ENCODE measurements around the gene CASK.
A peak's percentile ranks its signal among the peaks of the same experiment; 100 is the strongest.
"Not testable (repeated sequence)": the region's sequence is repeated elsewhere in the genome, so short reads cannot be mapped to it uniquely, and the experiment has no call there.

Gene CASK

DNA sequence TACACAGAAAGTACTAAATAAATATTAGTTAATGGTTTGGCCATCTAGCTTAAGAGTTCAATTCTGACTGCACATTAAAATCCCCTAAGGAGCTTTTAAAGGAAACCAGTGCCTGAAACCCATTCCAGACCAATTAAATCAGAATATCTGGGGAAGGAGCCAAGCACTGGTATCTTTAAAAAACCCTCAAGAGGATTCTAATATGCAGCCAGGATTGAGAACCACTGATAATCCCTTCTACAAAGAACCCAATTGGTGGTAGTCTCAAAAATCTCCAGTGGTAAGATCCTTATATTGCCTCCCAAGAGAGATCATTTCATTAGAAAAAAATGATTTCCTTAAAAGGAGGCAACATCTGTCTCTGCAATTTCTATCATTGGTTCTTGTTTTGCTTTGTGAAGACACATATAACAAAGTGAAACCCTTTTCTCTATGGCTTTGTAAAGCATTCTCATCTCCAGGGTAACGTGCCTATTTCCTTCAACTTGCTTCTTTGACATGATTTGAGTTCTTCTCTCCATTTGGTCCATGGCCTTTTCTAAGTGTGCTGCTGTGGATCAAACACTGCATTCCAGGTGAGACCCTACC, 231.1 kb downstream of the CASK start:
- peak; percentile 62 for FAIRE-seq
- no peak for DNase-seq (ENCODE audit: insufficient read length, low spot score)
- TF ChIP-seq POLR2AphosphoS5 (IDR thresholded peaks at IDR 0.05; ENCODE audit: low read depth, low read length) (no peak), PAX5 (IDR thresholded peaks at IDR 0.05; ENCODE audit: insufficient read depth, low read length, severe bottlenecking) (no peak), SPI1 (IDR thresholded peaks at IDR 0.05; ENCODE audit: low read depth, low read length) (no peak), POU2F2 (IDR thresholded peaks at IDR 0.05; ENCODE audit: low read depth, low read length) (no peak), TAF1 (IDR thresholded peaks at IDR 0.05; ENCODE audit: low read depth, low read length) (no peak), POLR2A (IDR thresholded peaks at IDR 0.05; ENCODE audit: low read depth, low read length) (no peak)

DNA sequence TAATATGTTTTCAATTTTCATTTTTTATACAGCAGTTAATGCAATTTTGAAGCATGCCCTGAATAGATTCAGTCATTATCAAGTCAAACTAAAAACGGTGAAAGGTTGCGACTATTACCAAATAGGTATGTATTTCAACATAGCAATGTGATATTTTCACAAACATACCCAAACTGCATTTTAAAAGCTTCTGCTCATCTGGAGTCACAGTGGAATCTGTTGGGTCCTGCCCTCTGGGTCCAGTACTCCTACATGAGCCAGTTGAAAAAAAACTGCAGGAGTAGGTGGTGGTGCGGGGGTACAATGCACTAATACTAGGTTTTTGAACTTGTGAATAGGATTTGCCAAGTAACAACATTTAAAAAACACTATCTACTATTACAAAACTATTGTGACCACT, 233.6 kb downstream of the CASK start:
- FAIRE-seq (no peak), DNase-seq (ENCODE audit: insufficient read length, low spot score) (no peak)
- no peak for TF ChIP-seq POLR2A (IDR thresholded peaks at IDR 0.05; ENCODE audit: low read depth, low read length)
- no peak for TF ChIP-seq POU2F2 (IDR thresholded peaks at IDR 0.05; ENCODE audit: low read depth, low read length)
- no peak for TF ChIP-seq PAX5 (IDR thresholded peaks at IDR 0.05; ENCODE audit: insufficient read depth, low read length, severe bottlenecking)
- TF ChIP-seq TAF1 (IDR thresholded peaks at IDR 0.05; ENCODE audit: low read depth, low read length), result no peak
- no peak for TF ChIP-seq POLR2AphosphoS5 (IDR thresholded peaks at IDR 0.05; ENCODE audit: low read depth, low read length)
- TF ChIP-seq SPI1 (IDR thresholded peaks at IDR 0.05; ENCODE audit: low read depth, low read length), result no peak

DNA sequence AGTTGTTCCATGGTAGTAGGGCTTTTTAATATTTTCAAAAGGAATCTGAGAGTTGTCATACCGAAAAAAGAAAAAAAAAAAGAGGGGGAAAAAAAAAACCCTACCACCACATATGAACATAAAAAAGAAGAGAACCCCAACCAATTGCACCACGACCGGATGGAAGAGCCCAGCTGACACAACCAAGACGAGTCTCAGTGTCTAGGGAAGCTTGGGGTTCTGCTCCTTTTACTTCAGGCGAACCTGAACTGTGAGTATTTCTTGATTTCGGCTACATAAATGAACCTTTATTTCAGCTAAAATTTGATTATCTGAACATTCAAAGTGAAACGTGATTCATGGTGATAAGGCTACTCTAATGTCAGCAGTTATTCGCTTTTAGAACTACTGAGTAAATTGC, 234.5 kb downstream of the CASK start, which contains the start of gene GPR34:
GPR34 (plus strand) TSS at position 139 of the 400 bp plus-strand sequence. CDS start 6,661 bp downstream, outside the sequence.
- TF ChIP-seq TAF1 (IDR thresholded peaks at IDR 0.05; ENCODE audit: low read depth, low read length) (no peak), PAX5 (IDR thresholded peaks at IDR 0.05; ENCODE audit: insufficient read depth, low read length, severe bottlenecking) (no peak), POLR2A (IDR thresholded peaks at IDR 0.05; ENCODE audit: low read depth, low read length) (no peak), POU2F2 (IDR thresholded peaks at IDR 0.05; ENCODE audit: low read depth, low read length) (no peak), POLR2AphosphoS5 (IDR thresholded peaks at IDR 0.05; ENCODE audit: low read depth, low read length) (no peak), SPI1 (IDR thresholded peaks at IDR 0.05; ENCODE audit: low read depth, low read length) (no peak)
- FAIRE-seq (peak; percentile 86), DNase-seq (ENCODE audit: insufficient read length, low spot score) (no peak)

DNA sequence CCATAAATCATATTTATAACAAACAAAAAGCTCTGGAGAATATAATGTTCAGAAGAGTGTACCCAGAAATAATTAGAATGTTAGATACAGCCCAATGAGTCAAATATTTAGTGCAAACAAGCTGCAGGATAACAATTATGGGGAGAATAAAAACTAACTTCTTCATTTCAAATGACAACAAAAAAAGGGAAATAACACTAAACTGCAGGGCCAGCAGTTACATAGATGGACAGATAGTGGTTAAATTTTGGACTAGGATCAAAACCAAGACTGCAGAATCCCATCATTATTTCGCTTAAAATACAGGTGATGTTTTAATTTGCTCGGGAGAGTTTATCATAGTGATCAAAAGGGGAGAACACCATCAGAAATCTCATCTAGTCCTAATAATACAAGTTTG, 235.2 kb downstream of the CASK start:
- TF ChIP-seq POLR2A (IDR thresholded peaks at IDR 0.05; ENCODE audit: low read depth, low read length), result no peak
- TF ChIP-seq PAX5 (IDR thresholded peaks at IDR 0.05; ENCODE audit: insufficient read depth, low read length, severe bottlenecking), result no peak
- no peak for TF ChIP-seq POLR2AphosphoS5 (IDR thresholded peaks at IDR 0.05; ENCODE audit: low read depth, low read length)
- no peak for TF ChIP-seq POU2F2 (IDR thresholded peaks at IDR 0.05; ENCODE audit: low read depth, low read length)
- TF ChIP-seq SPI1 (IDR thresholded peaks at IDR 0.05; ENCODE audit: low read depth, low read length), result no peak
- TF ChIP-seq TAF1 (IDR thresholded peaks at IDR 0.05; ENCODE audit: low read depth, low read length), result no peak
- no peak for DNase-seq (ENCODE audit: insufficient read length, low spot score)
- no peak for FAIRE-seq

DNA sequence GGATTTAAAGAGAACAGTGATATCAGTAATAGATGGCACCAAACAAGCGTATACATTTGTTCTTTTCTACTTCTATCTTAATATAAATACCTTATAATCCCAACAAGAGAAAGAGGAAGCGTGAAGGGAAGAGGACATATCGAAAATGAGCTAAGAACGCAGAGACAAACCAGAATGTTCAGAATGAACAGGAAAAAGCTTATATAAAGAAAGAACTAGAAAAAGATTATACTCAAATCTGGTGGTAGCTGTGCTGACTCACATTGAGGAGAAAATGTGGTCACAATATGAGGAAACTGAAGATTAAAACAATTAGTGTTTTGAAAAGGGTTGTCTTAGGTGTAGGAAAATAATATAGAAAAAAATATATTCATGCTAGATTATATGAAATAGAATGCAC, 236.6 kb downstream of the CASK start:
- DNase-seq (ENCODE audit: insufficient read length, low spot score) (no peak), FAIRE-seq (no peak)

DNA sequence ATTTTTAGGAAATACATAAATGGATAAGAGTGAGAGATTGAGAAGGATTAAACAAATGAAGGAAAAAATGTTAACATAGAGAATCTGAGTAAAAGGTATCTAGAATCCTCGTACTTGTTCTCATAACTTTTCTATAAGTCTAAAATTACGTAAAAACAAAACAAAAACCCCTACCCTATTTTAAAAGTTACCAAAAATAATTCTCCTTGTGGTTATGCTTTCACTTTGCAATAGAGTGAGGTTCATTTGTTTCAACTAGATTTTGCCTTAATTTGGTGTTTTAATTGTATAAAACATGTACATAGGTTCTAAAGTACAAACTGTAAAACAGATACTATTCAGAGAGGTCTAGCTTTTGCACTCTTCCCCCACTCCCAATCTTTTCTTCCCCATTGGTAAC, 238.4 kb downstream of the CASK start:
- FAIRE-seq (no peak), DNase-seq (ENCODE audit: insufficient read length, low spot score) (no peak)
- no peak for TF ChIP-seq TAF1 (IDR thresholded peaks at IDR 0.05; ENCODE audit: low read depth, low read length)
- no peak for TF ChIP-seq POU2F2 (IDR thresholded peaks at IDR 0.05; ENCODE audit: low read depth, low read length)
- no peak for TF ChIP-seq PAX5 (IDR thresholded peaks at IDR 0.05; ENCODE audit: insufficient read depth, low read length, severe bottlenecking)
- no peak for TF ChIP-seq POLR2A (IDR thresholded peaks at IDR 0.05; ENCODE audit: low read depth, low read length)
- TF ChIP-seq POLR2AphosphoS5 (IDR thresholded peaks at IDR 0.05; ENCODE audit: low read depth, low read length), result no peak
- TF ChIP-seq SPI1 (IDR thresholded peaks at IDR 0.05; ENCODE audit: low read depth, low read length), result no peak

More for the DNA sequence above, 236.6 kb downstream of the CASK start:
- TF ChIP-seq SPI1 (IDR thresholded peaks at IDR 0.05; ENCODE audit: low read depth, low read length) (peak; percentile 35; the same call in 1 of the 2 replicates), POU2F2 (IDR thresholded peaks at IDR 0.05; ENCODE audit: low read depth, low read length) (no peak)

DNA sequence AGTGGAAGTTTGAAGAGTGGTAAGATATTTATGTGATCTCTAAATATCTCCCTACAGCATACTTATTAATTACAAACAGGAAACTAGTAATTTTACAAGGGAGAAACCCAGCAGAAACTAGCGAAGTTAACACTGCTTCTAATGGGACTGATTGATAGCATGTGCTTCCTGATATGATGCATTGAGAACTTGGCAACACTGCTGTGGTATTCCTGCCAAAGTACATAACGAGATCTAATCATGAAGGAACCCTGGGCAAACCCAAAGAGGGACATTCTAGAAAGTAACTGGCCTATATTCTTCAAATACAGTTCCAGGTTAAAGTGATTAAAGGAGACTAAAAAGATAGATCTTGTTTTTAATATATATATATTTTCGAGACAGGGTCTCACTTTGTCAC, 239.2 kb downstream of the CASK start:
- FAIRE-seq (no peak), DNase-seq (ENCODE audit: insufficient read length, low spot score) (no peak)
- TF ChIP-seq TAF1 (IDR thresholded peaks at IDR 0.05; ENCODE audit: low read depth, low read length) (no peak), PAX5 (IDR thresholded peaks at IDR 0.05; ENCODE audit: insufficient read depth, low read length, severe bottlenecking) (no peak), POLR2A (IDR thresholded peaks at IDR 0.05; ENCODE audit: low read depth, low read length) (no peak), SPI1 (IDR thresholded peaks at IDR 0.05; ENCODE audit: low read depth, low read length) (no peak), POU2F2 (IDR thresholded peaks at IDR 0.05; ENCODE audit: low read depth, low read length) (no peak), POLR2AphosphoS5 (IDR thresholded peaks at IDR 0.05; ENCODE audit: low read depth, low read length) (no peak)

DNA sequence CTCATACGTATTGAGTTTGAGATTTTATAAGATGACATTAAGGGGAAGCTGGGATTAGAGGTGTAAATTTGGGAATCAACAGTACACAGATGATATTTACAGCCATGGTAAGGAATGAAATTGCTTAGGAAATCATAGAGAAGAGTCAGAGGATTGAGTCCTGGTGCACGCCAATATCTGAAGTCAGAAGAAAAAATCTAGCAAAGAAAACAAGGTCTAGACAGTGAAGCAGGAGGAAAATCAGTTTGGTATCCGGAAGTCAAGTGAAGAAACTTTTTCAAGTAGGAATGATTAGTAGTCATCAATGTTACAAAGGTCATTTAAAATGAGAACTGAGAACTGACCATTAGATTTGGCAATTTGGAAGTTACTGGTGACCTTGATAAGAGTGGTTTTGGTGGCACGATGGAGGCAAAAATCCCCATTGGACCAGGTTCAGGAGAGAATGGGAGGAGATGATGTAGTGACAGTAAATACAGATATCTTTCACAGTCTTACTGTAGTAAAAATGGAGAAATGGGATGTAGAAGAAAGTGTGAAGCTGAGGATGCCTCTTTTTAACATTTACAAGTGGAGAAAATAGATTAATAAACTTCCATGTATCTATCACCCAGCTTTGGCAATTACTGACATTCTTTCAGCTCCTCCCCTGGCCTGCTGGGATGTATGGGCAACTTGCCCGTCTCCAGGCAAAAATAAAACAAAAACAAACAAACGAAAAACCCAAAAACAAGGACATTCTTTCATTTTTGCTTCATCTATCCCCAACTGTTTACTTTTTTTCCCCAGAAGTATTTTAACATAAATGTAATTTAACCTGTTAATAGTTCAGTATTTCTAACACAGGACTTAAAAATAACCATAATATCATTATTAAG, 245.9 kb downstream of the CASK start:
- TF ChIP-seq POLR2A (IDR thresholded peaks at IDR 0.05; ENCODE audit: low read depth, low read length), result no peak
- TF ChIP-seq SPI1 (IDR thresholded peaks at IDR 0.05; ENCODE audit: low read depth, low read length), result no peak
- TF ChIP-seq POU2F2 (IDR thresholded peaks at IDR 0.05; ENCODE audit: low read depth, low read length), result no peak
- no peak for TF ChIP-seq TAF1 (IDR thresholded peaks at IDR 0.05; ENCODE audit: low read depth, low read length)
- TF ChIP-seq POLR2AphosphoS5 (IDR thresholded peaks at IDR 0.05; ENCODE audit: low read depth, low read length), result no peak
- TF ChIP-seq PAX5 (IDR thresholded peaks at IDR 0.05; ENCODE audit: insufficient read depth, low read length, severe bottlenecking), result no peak
- no peak for FAIRE-seq
- DNase-seq (ENCODE audit: insufficient read length, low spot score), result no peak

DNA sequence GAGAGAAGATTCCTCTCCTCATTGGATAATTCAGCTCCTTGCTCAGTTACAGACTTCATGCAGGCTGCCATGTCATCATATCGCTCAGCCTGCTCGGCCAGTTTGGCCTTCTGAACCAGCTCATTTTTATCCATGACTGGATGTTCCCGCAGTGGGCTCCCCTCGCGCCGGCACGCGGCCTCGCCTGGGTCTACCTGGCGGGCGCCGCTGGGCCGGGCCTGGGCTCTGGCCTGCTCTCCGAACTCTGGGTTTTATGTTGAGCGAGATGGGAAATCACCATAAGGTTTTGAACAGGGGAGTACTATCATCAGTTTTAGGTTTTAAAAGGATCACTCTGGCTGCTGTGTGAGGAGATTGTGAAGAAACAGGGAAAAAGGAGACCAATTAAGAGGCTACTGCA, 247.0 kb downstream of the CASK start:
- FAIRE-seq; DNase-seq (ENCODE audit: insufficient read length, low spot score): not testable (repeated sequence)

DNA sequence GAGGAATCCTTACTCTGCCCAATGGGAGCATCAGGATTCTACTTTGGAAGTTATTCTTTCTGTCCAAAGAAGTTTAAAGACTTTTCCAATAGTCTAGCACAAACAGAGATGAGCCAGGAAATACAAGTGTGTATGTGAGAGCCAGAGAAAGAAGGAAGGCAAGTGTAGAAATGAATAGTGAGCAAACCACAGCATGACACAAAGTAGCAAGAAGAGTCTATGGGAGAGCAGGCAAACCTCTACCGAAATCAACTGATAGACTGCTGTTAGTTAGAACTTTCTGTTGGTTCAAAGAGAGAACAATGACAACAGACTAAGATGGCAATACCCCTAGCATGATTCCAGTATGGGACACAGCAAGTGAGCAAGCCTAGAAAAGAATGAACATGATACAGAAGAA, 250.7 kb downstream of the CASK start:
- FAIRE-seq (no peak), DNase-seq (ENCODE audit: insufficient read length, low spot score) (no peak)
- no peak for TF ChIP-seq POLR2AphosphoS5 (IDR thresholded peaks at IDR 0.05; ENCODE audit: low read depth, low read length)
- no peak for TF ChIP-seq PAX5 (IDR thresholded peaks at IDR 0.05; ENCODE audit: insufficient read depth, low read length, severe bottlenecking)
- TF ChIP-seq POLR2A (IDR thresholded peaks at IDR 0.05; ENCODE audit: low read depth, low read length), result no peak
- TF ChIP-seq SPI1 (IDR thresholded peaks at IDR 0.05; ENCODE audit: low read depth, low read length), result no peak
- no peak for TF ChIP-seq TAF1 (IDR thresholded peaks at IDR 0.05; ENCODE audit: low read depth, low read length)
- TF ChIP-seq POU2F2 (IDR thresholded peaks at IDR 0.05; ENCODE audit: low read depth, low read length), result no peak
